Activated CD4-positive, alpha-beta T cell treated with anti-CD3 and anti-CD28 coated beads for 24 hours (primary cell): ENCODE data around the gene ASF1B.

Experiments
- DNase-seq, 2 donors: peaks; one replicate each; pipeline ENCODE4 v3.0.0-alpha.2; 2020; ENCODE audit warnings: low read depth in 2 of 2

ASF1B gene

GRCh38 chr19:14088634-14089411 lies 47.6 kb downstream of the ASF1B start:
- no peak for DNase-seq

GRCh38 chr19:14086098-14086497 lies 50.3 kb downstream of the ASF1B start:
- DNase-seq, result no peak

GRCh38 chr19:14085309-14085995 lies 50.9 kb downstream of the ASF1B start, which contains the start of gene C19orf67:
Gene C19orf67, minus strand, starts transcription at chr19:14085783. Its CDS starts 156 bp downstream, at chr19:14085627.
- no peak for DNase-seq

- DNase-seq, result no peak
Measured at GRCh38 chr19:14082675-14082960, 53.8 kb downstream of the ASF1B start.

DNA sequence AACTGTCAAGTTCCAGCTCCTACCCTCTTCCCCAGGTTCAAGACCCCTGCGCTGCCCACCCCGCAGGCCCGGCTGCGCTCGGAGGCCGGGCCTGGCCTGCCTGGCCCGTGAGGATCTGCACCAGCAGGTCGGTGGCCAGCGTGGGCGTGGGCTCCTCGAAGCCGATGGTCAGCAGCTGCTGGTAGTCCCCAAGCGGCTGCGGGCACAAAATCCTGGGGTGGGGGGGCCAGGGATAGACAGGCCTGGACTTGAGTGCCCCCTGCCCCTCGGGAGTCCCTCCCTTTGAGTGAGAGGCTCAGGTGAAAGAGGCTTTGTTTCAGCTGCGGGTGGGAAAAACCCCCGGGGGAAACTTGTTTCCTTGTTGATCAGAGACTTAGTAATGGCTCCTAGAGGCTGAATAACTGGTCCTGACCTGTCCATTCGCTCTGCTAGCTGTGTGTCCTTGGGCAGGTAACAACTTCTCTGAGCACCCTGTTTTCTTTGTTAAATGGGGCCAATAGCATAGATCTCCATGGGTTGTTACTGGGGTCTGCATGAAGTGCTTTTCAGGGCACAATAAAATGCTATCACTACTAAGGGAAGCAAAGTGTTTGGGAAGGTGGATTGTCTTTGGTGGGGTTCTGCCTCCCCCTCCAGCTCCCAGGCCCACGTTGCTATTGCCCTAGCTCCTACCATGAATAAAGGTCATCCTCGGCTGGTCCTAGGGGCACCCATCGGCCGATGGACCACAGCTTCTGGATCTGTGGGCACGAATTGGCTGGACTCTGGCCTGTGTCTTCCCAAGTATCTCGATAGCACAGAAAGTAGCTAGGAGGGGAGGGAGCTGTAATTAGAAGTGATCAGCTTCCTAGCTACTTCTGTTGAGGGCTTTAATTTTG lies 54.4 kb downstream of the ASF1B start:
- DNase-seq, result no peak

DNA sequence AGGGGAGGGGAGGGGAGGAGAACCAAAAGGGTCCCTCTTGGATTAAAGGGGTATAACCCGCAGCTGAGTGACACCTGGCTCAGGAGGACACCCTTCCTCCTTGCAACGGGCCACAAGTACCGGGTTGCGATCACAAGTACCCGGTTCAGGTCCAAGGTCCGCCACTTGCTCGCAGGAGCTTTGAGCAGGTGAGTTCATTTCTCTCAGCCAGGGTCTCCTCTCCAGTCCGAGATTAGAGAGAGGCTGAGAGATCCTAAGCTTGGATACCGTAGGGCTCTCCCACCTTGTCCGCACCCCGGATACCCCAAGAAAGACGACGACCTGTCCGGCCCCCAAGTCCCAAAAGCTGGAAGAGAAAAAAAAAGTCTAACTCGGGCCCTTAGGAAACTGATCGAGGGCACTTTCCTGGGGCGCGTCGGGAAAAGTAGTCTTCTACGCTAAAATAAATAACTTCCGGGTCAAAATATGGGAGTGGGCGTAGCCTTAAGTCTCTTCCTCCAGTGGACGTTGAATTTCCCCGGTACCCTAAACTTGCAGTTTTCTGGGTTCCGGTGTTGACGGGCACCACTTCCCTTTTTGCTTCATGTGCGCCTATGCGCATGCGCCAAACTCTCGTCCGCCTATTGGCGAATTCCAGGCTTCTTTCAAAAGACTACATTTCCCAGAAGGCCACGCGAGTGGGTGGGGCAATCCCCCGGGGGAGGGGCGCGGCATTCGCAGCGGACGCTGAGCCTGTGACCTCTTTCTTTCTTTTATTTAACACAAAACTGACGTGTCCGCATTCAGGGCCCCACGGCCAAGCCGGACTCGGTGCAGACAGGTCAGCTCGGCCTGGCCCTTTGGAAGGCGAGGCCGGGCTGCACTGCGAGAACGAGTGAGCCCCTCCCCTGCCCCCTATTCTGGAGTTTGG lies 55.2 kb downstream of the ASF1B start:
- peak; percentile 97 to 98 for DNase-seq

DNA sequence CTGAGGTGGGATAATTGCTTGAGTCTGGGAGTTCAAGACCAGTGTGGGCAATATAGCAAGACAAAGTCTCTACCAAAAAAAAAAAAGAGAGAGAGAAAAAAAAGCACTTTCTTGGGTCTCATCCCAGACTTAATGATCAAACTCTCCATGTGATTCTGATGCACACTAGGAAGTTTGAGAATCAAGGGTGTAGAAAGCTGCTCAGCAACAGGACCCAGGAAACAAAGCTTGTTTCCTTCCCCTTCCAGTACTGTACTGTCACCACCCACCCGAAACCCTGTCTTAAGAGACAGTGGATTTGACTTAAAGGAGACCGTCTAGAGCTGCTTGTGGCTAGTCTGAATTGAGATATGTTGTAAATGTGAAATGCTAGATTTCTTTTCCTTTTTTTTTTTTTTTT lies 58.0 kb downstream of the ASF1B start:
- no peak for DNase-seq

DNA sequence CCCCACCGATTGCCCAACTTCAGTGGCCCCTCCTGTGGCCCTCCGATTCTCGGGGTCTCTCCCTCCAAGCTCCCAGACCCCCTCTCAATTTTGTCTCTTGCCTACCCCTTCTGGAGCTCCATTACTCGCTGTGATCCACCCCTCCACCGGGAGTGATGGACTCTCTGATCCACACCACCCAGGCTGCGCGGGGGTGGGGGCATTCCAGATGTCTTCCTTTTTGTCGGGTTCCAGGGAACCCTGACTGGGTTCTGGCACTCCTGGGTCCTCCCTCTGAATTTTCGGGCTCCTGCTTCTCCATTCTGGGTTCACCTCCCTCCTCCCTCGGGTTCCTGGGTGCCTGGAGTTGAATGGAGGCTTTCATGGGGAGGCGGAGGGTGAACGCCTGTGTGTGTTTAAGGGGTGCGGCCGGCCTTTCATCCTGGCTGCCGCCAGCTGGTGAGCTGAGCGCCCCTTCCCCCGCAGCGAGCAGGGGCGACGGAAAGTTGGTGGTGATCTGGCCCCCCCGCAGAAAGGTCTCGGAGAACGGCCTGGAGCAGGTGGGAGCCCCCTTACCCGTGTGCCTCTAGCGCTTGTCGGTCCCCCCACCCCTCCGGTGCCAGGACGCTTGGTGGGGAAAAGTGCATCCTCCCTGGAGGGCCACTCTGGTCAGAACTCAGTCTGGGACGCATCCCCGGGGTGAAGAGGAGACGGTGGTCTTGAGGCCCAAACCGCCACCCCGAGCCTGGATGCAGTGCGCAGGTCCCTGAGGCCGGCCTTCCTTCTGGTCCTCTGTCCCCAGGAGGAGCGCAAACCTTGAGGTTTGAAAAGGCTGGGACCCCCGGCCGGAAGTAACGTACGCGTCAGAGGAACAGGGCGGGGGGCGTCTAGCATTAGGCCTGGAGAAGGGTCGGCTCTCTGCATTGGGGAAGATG lies 62.2 kb downstream of the ASF1B start:
- no peak for DNase-seq

GRCh38 chr19:14073261-14073924 lies 63.0 kb downstream of the ASF1B start:
- peak; percentile 56 to 61 for DNase-seq

DNA sequence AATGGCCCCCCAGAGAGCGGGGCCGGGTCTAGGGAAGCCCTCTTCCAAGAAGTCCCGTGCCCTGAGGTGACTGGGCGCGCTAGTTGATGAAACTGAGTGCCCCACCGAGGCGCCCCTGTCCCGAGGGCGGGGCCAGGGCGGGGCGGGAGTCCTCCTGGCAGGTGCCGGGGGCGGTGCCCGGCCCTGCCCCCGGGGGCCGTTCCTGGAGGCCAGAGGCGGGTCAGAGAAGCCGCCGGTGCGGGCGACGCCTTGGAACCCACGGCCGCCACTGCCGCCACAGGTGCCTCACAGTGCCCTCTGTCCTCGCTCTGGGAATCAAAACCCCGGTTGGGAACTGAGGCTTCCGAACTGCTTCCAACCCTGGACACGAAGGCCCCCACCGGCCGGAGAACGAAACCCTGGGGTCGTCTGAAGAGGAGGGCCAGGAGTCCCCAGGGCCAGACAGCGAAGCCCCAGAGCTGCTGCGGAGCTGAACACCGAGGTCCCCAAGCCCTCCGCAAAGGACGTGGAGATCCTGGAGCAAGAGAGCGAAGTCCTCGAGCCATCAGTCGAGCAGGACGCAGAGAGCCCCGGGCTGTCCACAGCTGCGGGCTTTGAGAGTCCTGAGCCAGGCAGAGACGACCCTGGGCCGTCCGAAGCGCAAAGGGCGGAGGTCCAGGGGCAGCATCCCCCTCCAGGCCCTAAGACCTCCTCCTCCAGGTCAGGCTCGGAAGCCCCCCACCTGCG lies 63.7 kb downstream of the ASF1B start, which contains the start of gene MISP3:
Gene MISP3 (plus strand): TSS at position 252 of the 726 bp plus-strand sequence. CDS start 524 bp downstream, outside the sequence.
- DNase-seq, result no peak

DNA sequence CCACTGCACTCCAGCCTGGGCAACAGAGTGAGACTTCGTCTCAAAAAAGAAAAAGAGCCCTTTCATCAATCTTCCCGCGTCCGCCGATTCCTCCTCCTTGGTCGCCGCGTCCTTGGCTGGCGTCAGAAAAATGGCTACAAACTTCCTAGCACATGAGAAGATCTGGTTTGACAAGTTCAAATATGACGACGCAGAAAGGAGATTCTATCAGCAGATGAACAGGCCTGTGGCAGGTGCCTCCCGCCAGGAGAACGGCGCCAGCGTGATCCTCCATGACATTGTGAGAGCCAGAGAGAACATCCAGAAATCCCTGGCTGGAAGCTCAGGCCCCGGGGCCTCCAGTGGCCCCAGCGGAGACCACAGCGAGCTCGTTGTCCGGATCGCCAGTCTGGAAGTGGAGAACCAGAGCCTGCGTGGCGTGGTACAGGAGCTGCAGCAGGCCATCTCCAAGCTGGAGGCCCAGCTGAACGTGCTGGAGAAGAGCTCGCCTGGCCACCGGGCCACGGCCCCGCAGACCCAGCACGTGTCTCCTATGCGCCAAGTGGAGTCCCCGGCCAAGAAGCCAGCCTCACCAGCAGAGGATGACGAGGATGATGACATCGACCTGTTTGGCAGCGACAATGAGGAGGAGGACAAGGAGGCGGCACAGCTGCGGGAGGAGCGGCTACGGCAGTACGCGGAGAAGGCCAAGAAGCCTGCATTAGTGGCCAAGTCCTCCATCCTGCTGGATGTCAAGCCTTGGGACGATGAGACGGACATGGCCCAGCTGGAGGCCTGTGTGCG lies 65.9 kb downstream of the ASF1B start:
- DNase-seq, result no peak
